ENCODE results near the gene C1orf56. TPM values are rescaled to one million over a fixed set of nuclear protein-coding genes. Genes with fewer than 3 reads are reported as not detected.
A peak's percentile ranks its signal among the peaks of the same experiment; 100 is the strongest.

The C1orf56 gene
- total RNA-seq, 4 donors from 2014 or later, result 4.3 to 8.7 (median 8.2) TPM

DNA sequence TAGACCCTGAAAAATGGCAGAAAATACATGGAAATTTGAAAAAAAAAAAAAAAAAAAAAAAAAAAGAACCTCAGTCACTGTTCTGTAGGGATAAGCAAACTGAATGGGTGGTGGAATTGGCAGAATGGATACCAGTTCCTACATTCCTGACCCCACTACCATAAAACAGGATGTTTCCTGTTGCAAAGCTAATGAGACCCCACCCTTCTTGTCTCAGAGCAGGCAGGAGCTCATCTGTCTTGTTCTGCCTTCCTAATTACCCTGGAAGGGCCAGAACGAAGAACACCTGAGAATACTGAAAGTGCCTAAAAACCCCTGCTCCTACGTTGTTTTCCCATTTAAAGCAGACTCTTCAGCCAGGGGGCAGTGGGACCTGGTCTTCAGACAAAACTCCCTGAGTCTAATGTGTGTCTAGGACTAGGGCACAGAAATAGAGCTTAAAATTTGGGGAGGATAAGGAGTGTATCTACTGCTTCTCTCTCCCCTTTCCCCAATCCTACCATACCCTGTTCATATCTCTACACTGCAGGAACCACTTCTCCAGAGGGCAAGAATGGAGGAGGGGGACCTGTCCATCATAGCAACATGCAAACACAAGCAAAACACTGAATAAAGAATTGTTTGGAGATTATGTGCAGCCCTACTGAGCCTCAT is 3.9 kb downstream of the C1orf56 start:
- H3K27ac ChIP-seq (replicated peaks in 1 of 4), result no peak overlapping the region

DNA sequence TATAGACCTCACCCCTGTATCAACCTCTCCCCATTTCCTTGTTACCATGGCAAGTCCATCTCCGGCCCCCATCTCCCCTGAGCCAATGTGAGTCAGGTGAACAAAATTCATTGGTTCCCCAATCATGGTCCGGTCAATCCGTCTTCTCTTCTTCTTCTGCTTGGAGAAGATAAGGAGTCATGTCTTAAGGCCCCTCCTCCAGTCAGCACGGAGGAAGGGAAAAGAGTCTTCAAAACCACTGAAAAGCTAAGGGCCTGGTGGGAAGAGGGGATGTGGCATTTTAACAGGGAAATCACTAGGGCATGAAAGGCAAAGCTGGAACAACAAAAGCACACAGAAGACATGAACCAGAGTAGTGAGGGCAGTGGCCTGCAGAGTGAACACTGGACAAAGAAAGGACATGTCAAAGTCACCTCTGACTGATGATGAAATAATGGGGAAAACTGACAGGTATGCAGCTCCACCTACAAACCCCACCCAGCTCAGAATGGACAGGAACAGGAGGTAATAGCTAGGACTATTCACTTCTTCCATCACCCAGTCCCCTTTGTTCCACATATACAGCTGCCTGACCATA is 7.5 kb downstream of the C1orf56 start:
- DNase-seq (ENCODE audit: extremely low spot score), result no peak
- intact Hi-C loops (cut with DNase I), result loop anchor here (5.0 kb wide), 1 partner anchor 33 kb away; no protein-coding TSS in a partner anchor
- Histone ChIP-seq H3K36me3 (peaks cover 40 to 54% (median 52%) of the 10 kb centered on the region in 4 donors), H3K9me3 (no peaks in the 10 kb centered on the region), H3K27ac (replicated peaks in 1 of 4) (peak overlapping the region; percentile 50 to 95 (median 91)), H3K27me3 (no peaks in the 10 kb centered on the region), H3K4me3 (no peak overlapping the region), H3K4me1 (peaks cover 35 to 42% (median 40%) of the 10 kb centered on the region in 4 donors)
- no peak for TF ChIP-seq POLR2AphosphoS5 (IDR thresholded peaks at IDR 0.05)
- TF ChIP-seq POLR2A (IDR thresholded peaks at IDR 0.05; ENCODE audit: low read depth), result no peak
- TF ChIP-seq, protein P1, sequence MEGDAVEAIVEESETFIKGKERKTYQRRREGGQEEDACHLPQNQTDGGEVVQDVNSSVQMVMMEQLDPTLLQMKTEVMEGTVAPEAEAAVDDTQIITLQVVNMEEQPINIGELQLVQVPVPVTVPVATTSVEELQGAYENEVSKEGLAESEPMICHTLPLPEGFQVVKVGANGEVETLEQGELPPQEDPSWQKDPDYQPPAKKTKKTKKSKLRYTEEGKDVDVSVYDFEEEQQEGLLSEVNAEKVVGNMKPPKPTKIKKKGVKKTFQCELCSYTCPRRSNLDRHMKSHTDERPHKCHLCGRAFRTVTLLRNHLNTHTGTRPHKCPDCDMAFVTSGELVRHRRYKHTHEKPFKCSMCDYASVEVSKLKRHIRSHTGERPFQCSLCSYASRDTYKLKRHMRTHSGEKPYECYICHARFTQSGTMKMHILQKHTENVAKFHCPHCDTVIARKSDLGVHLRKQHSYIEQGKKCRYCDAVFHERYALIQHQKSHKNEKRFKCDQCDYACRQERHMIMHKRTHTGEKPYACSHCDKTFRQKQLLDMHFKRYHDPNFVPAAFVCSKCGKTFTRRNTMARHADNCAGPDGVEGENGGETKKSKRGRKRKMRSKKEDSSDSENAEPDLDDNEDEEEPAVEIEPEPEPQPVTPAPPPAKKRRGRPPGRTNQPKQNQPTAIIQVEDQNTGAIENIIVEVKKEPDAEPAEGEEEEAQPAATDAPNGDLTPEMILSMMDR (IDR thresholded peaks at IDR 0.05), result no peak
- no peak for TF ChIP-seq EP300 (IDR thresholded peaks at IDR 0.05)
- WGBS, result 88% methylated on average over 4 of the region's 4 CpGs

More for the DNA sequence above, 3.9 kb downstream of the C1orf56 start:
- Histone ChIP-seq H3K36me3 (peaks cover 40 to 52% (median 49%) of the 10 kb centered on the region in 4 donors), H3K4me1 (peaks cover 30 to 47% (median 41%) of the 10 kb centered on the region in 4 donors), H3K27me3 (no peaks in the 10 kb centered on the region), H3K9me3 (no peaks in the 10 kb centered on the region), H3K4me3 (no peak overlapping the region)
- TF ChIP-seq POLR2AphosphoS5 (IDR thresholded peaks at IDR 0.05) (no peak), EP300 (IDR thresholded peaks at IDR 0.05) (no peak), POLR2A (IDR thresholded peaks at IDR 0.05; ENCODE audit: low read depth) (no peak)
- TF ChIP-seq, protein P1 (IDR thresholded peaks at IDR 0.05), result no peak
- 68% methylated on average over 2 of the region's 2 CpGs for WGBS
- no peak for DNase-seq (ENCODE audit: extremely low spot score)
- intact Hi-C loops (cut with DNase I), result no loop called here

DNA sequence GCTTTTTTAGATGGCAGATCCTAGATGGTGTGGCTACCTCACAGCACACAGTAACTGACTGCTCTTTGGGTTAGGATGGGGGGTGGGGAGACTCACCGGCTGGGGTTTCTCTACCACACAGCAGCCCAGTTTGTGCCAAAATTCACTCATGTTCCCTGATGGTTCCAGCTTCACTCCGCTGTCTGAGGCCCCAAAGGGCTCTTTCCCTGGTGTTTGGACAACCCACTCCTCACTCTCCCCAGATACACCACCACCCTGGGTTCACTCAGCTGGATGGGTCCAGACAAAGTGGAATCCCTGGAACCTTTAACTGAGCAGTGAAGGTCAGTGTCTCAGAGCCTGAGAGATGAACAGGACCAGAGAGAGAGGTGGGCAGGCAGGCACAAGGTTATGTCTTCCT is 8.0 kb downstream of the C1orf56 start:
- DNase-seq (ENCODE audit: extremely low spot score), result no peak
- Histone ChIP-seq H3K9me3 (no peaks in the 10 kb centered on the region), H3K27ac (replicated peaks in 1 of 4) (peak overlapping the region; percentile 50 to 95 (median 91)), H3K36me3 (peaks cover 40 to 54% (median 52%) of the 10 kb centered on the region in 4 donors), H3K27me3 (no peaks in the 10 kb centered on the region), H3K4me1 (peaks cover 35 to 47% (median 44%) of the 10 kb centered on the region in 4 donors), H3K4me3 (no peak overlapping the region)
- no peak for TF ChIP-seq EP300 (IDR thresholded peaks at IDR 0.05)
- TF ChIP-seq POLR2A (IDR thresholded peaks at IDR 0.05; ENCODE audit: low read depth), result no peak
- TF ChIP-seq, protein P1 (IDR thresholded peaks at IDR 0.05), result no peak
- no peak for TF ChIP-seq POLR2AphosphoS5 (IDR thresholded peaks at IDR 0.05)
- 100% methylated on average over 1 of the region's 2 CpGs for WGBS
- intact Hi-C loops (cut with DNase I), result loop anchor here (5.0 kb wide), 1 partner anchor 33 kb away; no protein-coding TSS in a partner anchor

DNA sequence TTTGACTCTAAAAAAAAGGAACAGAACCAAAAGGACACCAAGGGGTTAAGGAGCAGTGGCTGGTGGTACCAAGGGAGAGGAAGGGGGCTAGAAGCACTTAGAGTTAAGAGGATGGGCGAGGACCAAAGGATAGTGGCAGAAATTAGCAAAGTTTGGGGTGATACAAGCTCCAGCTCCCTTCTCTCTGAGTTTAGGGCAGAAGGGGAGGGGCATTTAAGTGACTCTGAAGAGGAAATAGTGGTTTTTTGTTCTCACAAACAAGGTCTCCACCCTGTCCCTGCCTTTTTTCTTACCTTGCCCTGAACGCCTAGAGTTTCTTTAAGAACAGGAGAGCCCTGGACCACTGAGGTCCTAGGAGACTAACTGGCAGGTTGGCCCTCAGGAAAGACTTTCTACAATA is 8.6 kb downstream of the C1orf56 start:
- WGBS, result 44% methylated on average over 2 of the region's 2 CpGs
- intact Hi-C loops (cut with DNase I), result loop anchor here (5.0 kb wide), 1 partner anchor 34 kb away; no protein-coding TSS in a partner anchor
- TF ChIP-seq EP300 (IDR thresholded peaks at IDR 0.05) (no peak), POLR2A (IDR thresholded peaks at IDR 0.05; ENCODE audit: low read depth) (no peak), POLR2AphosphoS5 (IDR thresholded peaks at IDR 0.05) (no peak)
- TF ChIP-seq, protein P1 (IDR thresholded peaks at IDR 0.05), result no peak
- H3K27me3 ChIP-seq, result no peaks in the 10 kb centered on the region
- peaks cover 40 to 54% (median 52%) of the 10 kb centered on the region in 4 donors for H3K36me3 ChIP-seq
- H3K4me1 ChIP-seq, result peaks cover 35 to 51% (median 47%) of the 10 kb centered on the region in 4 donors
- H3K27ac ChIP-seq (replicated peaks in 1 of 4), result peak overlapping the region; percentile 50 to 95 (median 91)
- peak overlapping the region in 2 of 4 donors; percentile 2 to 6 for H3K4me3 ChIP-seq
- DNase-seq (ENCODE audit: extremely low spot score), result no peak
- no peaks in the 10 kb centered on the region for H3K9me3 ChIP-seq

Data from esophagus muscularis mucosa (tissue), 4 donors.